Central memory CD8-positive, alpha-beta T cell (primary cell): ENCODE measurements around the gene RGS6.

ENCODE experiments used
- ATAC-seq: fragments of 150-1000 bp; cut with Tn5 transposase; replicated peaks from 2 replicates; pipeline ENCODE4 v1.10.0; 2022; ENCODE audit warnings: mild to moderate bottlenecking, moderate FRiP score, moderate number of reproducible peaks; ENCODE audit not compliant: poor library complexity, severe bottlenecking; ENCODE audit errors: extremely low read depth
- DNase-seq, 2 donors: peaks; one replicate each; pipeline ENCODE4 v3.0.0; 2021; ENCODE audit warnings: low spot score in 2 of 2
- H3K27ac Mint-ChIP-seq: one replicate; pipeline ENCODE4 v1.8.0; 2022; ENCODE audit warnings: low read depth, mild to moderate bottlenecking, moderate library complexity, mixed read lengths
- H3K27me3 Mint-ChIP-seq: one replicate; pipeline ENCODE4 v1.8.0; 2022; ENCODE audit warnings: mixed read lengths
- H3K36me3 Mint-ChIP-seq: one replicate; pipeline ENCODE4 v1.8.0; 2022; ENCODE audit warnings: mild to moderate bottlenecking, moderate library complexity, mixed read lengths; ENCODE audit not compliant: insufficient read depth
- H3K4me1 Mint-ChIP-seq: one replicate; pipeline ENCODE4 v1.8.0; 2022; ENCODE audit warnings: mixed read lengths
- H3K4me3 Mint-ChIP-seq: one replicate; pipeline ENCODE4 v1.8.0; 2022; ENCODE audit warnings: mild to moderate bottlenecking, moderate library complexity, mixed read lengths
- H3K9me3 Mint-ChIP-seq: one replicate; pipeline ENCODE4 v1.8.0; 2022; ENCODE audit warnings: mixed read lengths

RGS6 gene

GRCh38 chr14:72172049-72172448 lies 239.8 kb downstream of the RGS6 start:
- H3K36me3 Mint-ChIP-seq = no peaks in the 10 kb centered on the region
- H3K27ac Mint-ChIP-seq = no peak overlapping the region
- no peak overlapping the region for H3K4me3 Mint-ChIP-seq
- DNase-seq = no peak
- H3K9me3 Mint-ChIP-seq = no peaks in the 10 kb centered on the region
- no peak for ATAC-seq
- H3K27me3 Mint-ChIP-seq = peaks cover 53% of the 10 kb centered on the region
- H3K4me1 Mint-ChIP-seq = no peaks in the 10 kb centered on the region

GRCh38 chr14:72172597-72172996 lies 240.4 kb downstream of the RGS6 start:
- no peaks in the 10 kb centered on the region for H3K36me3 Mint-ChIP-seq
- ATAC-seq = no peak
- no peak for DNase-seq
- no peak overlapping the region for H3K4me3 Mint-ChIP-seq
- H3K4me1 Mint-ChIP-seq = no peaks in the 10 kb centered on the region
- no peaks in the 10 kb centered on the region for H3K9me3 Mint-ChIP-seq
- H3K27me3 Mint-ChIP-seq = peaks cover 53% of the 10 kb centered on the region
- no peak overlapping the region for H3K27ac Mint-ChIP-seq

- Mint-ChIP-seq H3K27me3 (peaks cover 54% of the 10 kb centered on the region), H3K27ac (no peak overlapping the region), H3K9me3 (peaks cover 2% of the 10 kb centered on the region), H3K4me1 (no peaks in the 10 kb centered on the region), H3K4me3 (no peak overlapping the region), H3K36me3 (no peaks in the 10 kb centered on the region)
- ATAC-seq (no peak), DNase-seq (no peak)
Measured at GRCh38 chr14:72173038-72173720, 240.9 kb downstream of the RGS6 start.

GRCh38 chr14:72177251-72177650 lies 245.0 kb downstream of the RGS6 start:
- H3K9me3 Mint-ChIP-seq = peaks cover 7% of the 10 kb centered on the region
- DNase-seq (no peak), ATAC-seq (no peak)
- H3K4me3 Mint-ChIP-seq = no peak overlapping the region
- no peaks in the 10 kb centered on the region for H3K4me1 Mint-ChIP-seq
- peaks cover 48% of the 10 kb centered on the region for H3K27me3 Mint-ChIP-seq
- H3K36me3 Mint-ChIP-seq = no peaks in the 10 kb centered on the region
- no peak overlapping the region for H3K27ac Mint-ChIP-seq

GRCh38 chr14:72178517-72178916 lies 246.3 kb downstream of the RGS6 start:
- no peak for DNase-seq
- no peak overlapping the region for H3K27ac Mint-ChIP-seq
- no peaks in the 10 kb centered on the region for H3K36me3 Mint-ChIP-seq
- no peak for ATAC-seq
- H3K27me3 Mint-ChIP-seq = peaks cover 60% of the 10 kb centered on the region
- peaks cover 7% of the 10 kb centered on the region for H3K9me3 Mint-ChIP-seq
- no peak overlapping the region for H3K4me3 Mint-ChIP-seq
- no peaks in the 10 kb centered on the region for H3K4me1 Mint-ChIP-seq

- H3K27me3 Mint-ChIP-seq = peaks cover 47% of the 10 kb centered on the region
- no peak for DNase-seq
- ATAC-seq = no peak
- H3K9me3 Mint-ChIP-seq = peaks cover 7% of the 10 kb centered on the region
- no peaks in the 10 kb centered on the region for H3K36me3 Mint-ChIP-seq
- H3K27ac Mint-ChIP-seq = no peak overlapping the region
- no peaks in the 10 kb centered on the region for H3K4me1 Mint-ChIP-seq
- no peak overlapping the region for H3K4me3 Mint-ChIP-seq
Measured at GRCh38 chr14:72182708-72183432, 250.6 kb downstream of the RGS6 start.

DNA sequence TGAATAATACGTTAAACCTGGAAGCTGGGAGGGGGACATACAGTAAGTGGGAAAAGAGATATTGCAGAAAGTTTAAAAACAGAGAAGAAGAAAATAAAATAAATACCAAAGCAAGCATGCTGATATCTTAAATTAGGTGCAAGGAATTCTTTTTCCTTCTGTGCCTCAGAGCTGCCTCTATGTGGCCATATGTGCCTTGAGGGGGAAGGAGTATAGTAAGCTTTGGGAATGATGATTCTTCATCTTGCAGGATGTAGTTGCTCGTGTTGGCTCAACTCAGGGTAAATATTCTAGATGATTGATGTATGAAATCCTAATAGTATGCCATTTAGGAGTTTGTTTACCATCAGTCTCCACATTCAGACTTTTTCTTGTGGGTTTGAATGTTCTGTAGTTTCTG lies 251.4 kb downstream of the RGS6 start:
- no peak for DNase-seq

DNA sequence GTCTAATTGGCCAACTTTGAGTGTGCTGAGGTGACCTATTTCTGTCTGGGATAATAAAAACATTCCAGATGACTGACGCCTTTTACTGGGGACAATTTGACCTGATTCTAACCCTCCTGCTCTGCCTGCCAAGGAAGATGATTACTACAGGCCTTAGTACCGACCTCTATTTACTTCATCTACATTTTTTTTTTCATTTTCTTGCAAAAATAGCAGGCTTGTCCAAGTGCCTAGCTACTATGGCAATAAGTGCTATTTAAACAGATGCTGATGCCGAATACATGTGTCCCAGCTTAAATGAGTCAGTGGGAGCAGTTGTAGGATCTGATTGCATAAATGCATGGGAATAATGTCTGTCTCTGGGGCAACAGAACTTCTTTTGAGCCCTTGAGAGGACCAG lies 254.3 kb downstream of the RGS6 start:
- Mint-ChIP-seq H3K27me3 (peaks cover 39% of the 10 kb centered on the region), H3K36me3 (peaks cover 3% of the 10 kb centered on the region), H3K4me3 (no peak overlapping the region), H3K9me3 (no peaks in the 10 kb centered on the region), H3K4me1 (no peaks in the 10 kb centered on the region), H3K27ac (no peak overlapping the region)
- ATAC-seq (no peak), DNase-seq (no peak)

More for the DNA sequence above, 251.4 kb downstream of the RGS6 start:
- Mint-ChIP-seq H3K27ac (no peak overlapping the region), H3K4me3 (no peak overlapping the region), H3K9me3 (peaks cover under 1% of the 10 kb centered on the region), H3K4me1 (no peaks in the 10 kb centered on the region), H3K36me3 (peaks cover 3% of the 10 kb centered on the region), H3K27me3 (peaks cover 47% of the 10 kb centered on the region)
- ATAC-seq = no peak

DNA sequence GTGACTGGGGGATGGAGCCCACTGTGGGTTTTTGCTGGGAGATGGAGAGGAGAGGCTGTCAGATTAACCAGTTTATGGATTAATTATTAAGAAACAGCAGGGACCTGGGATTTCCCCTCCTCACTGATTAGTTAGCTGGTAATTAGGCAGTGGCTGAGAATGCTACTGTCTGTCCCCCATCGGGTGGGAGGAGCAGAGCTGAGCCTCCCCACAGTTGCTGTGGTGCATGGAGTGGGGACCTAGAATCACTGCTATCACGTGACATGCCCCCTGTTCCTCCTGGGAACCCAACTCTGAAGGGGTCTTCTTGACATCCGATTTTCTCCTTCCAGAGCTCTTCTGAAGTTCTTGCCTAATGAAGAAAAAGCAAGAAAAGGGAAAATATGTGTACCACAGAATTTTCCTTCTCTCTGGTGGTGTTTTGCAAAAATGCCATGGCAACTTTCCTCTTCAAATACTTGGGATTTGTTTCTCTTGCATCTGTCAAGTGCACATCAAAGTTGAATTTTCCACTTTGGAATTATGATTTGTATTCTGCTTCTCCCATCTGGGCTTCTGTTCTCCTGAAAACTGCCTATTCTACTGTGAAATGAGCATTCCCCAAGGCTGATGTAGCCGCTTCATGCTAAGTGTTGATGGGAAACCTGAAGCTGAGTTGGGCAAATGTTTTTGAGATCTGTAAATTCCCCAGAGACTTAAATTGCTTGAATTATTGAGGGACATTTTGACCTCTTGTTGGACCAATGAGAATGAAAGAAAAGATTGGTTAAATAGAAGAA lies 264.2 kb downstream of the RGS6 start:
- H3K4me3 Mint-ChIP-seq = no peak overlapping the region
- no peak overlapping the region for H3K27ac Mint-ChIP-seq
- H3K27me3 Mint-ChIP-seq = peaks cover 66% of the 10 kb centered on the region
- ATAC-seq (no peak), DNase-seq (no peak)
- no peaks in the 10 kb centered on the region for H3K36me3 Mint-ChIP-seq
- no peaks in the 10 kb centered on the region for H3K9me3 Mint-ChIP-seq
- H3K4me1 Mint-ChIP-seq = no peaks in the 10 kb centered on the region

GRCh38 chr14:72201645-72202044 lies 269.4 kb downstream of the RGS6 start:
- Mint-ChIP-seq H3K4me1 (no peaks in the 10 kb centered on the region), H3K27ac (no peak overlapping the region), H3K36me3 (no peaks in the 10 kb centered on the region), H3K27me3 (peaks cover 36% of the 10 kb centered on the region), H3K4me3 (no peak overlapping the region), H3K9me3 (no peaks in the 10 kb centered on the region)
- ATAC-seq (no peak), DNase-seq (no peak)

GRCh38 chr14:72213424-72213823 lies 281.2 kb downstream of the RGS6 start:
- H3K36me3 Mint-ChIP-seq = no peaks in the 10 kb centered on the region
- peaks cover 31% of the 10 kb centered on the region for H3K27me3 Mint-ChIP-seq
- no peak overlapping the region for H3K27ac Mint-ChIP-seq
- H3K4me1 Mint-ChIP-seq = no peaks in the 10 kb centered on the region
- no peak overlapping the region for H3K4me3 Mint-ChIP-seq
- no peak for DNase-seq
- peaks cover 6% of the 10 kb centered on the region for H3K9me3 Mint-ChIP-seq
- ATAC-seq = no peak

DNA sequence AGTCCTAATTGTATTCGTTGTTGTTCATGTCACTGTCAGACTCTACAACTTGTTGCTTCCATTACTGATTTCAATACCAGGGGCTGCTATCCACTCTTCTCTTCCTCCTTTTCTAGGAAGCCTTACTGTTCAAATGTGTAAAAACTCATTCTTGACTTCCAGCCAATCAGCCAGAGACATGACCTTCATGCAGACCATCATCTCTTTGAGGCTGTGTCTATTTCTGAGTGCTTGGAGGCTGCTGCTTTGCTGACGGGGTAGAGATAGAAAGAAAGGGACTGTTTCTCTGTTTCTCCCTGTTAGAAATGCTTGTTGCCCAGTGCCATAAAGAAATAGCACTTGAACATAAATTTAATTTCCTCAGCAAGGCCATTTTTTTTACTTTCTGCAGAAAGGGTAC lies 282.9 kb downstream of the RGS6 start:
- H3K27ac Mint-ChIP-seq = no peak overlapping the region
- ATAC-seq (no peak), DNase-seq (no peak)
- H3K9me3 Mint-ChIP-seq = peaks cover 6% of the 10 kb centered on the region
- no peaks in the 10 kb centered on the region for H3K4me1 Mint-ChIP-seq
- H3K4me3 Mint-ChIP-seq = no peak overlapping the region
- no peaks in the 10 kb centered on the region for H3K36me3 Mint-ChIP-seq
- peaks cover 35% of the 10 kb centered on the region for H3K27me3 Mint-ChIP-seq

GRCh38 chr14:72217135-72217534 lies 284.9 kb downstream of the RGS6 start:
- Mint-ChIP-seq H3K4me1 (no peaks in the 10 kb centered on the region), H3K4me3 (no peak overlapping the region), H3K9me3 (peaks cover 14% of the 10 kb centered on the region), H3K27me3 (peaks cover 38% of the 10 kb centered on the region), H3K36me3 (no peaks in the 10 kb centered on the region), H3K27ac (no peak overlapping the region)
- DNase-seq = no peak
- ATAC-seq = no peak
